Measurements from ENCODE around the gene LORICRIN. TPM values are rescaled to one million over a fixed set of nuclear protein-coding genes. Genes with fewer than 3 reads are reported as not detected.

LORICRIN gene
- total and polyA plus RNA-seq, 9 donors: 0.07 to 0.25 TPM; not detected in 7

GRCh38 chr1:153293851-153294250 is 34.4 kb downstream of the LORICRIN start:
- WGBS, 3 donors: 74 to 82% (median 82%) methylated on average over 9 of the region's 9 CpGs
- no peak overlapping the region for H3K27ac ChIP-seq

GRCh38 chr1:153302308-153302707 is 42.8 kb downstream of the LORICRIN start:
- TF ChIP-seq EP300 (IDR thresholded peaks at IDR 0.05): no peak
- TF ChIP-seq CTCF (IDR thresholded peaks at IDR 0.05): no peak
- no peak for TF ChIP-seq POLR2A (IDR thresholded peaks at IDR 0.05)
- H3K36me3 ChIP-seq: no peaks in the 10 kb centered on the region
- no peak for DNase-seq
- WGBS, 3 donors: 65 to 80% (median 68%) methylated on average over 5 of the region's 5 CpGs
- H3K27me3 ChIP-seq: no peaks in the 10 kb centered on the region
- H3K4me1 ChIP-seq (ENCODE audit: insufficient read depth): no peaks in the 10 kb centered on the region
- no peak overlapping the region for H3K4me3 ChIP-seq
- intact Hi-C loops (cut with DNase I): no loop called here
- H3K9me3 ChIP-seq: no peaks in the 10 kb centered on the region
- no peak overlapping the region for H3K27ac ChIP-seq

More at GRCh38 chr1:153293851-153294250, 34.4 kb downstream of the LORICRIN start:
- H3K9me3 ChIP-seq: no peaks in the 10 kb centered on the region
- H3K27me3 ChIP-seq: no peaks in the 10 kb centered on the region
- H3K4me3 ChIP-seq: no peak overlapping the region
- no peaks in the 10 kb centered on the region for H3K4me1 ChIP-seq (ENCODE audit: insufficient read depth)
- H3K36me3 ChIP-seq: no peaks in the 10 kb centered on the region
- no peak for TF ChIP-seq POLR2A (IDR thresholded peaks at IDR 0.05)
- TF ChIP-seq EP300 (IDR thresholded peaks at IDR 0.05): no peak
- no peak for TF ChIP-seq CTCF (IDR thresholded peaks at IDR 0.05)
- DNase-seq: no peak
- intact Hi-C loops (cut with DNase I): no loop called here

- no peak for DNase-seq
- no peaks in the 10 kb centered on the region for H3K9me3 ChIP-seq
- intact Hi-C loops (cut with DNase I): no loop called here
- H3K4me1 ChIP-seq (ENCODE audit: insufficient read depth): no peaks in the 10 kb centered on the region
- H3K4me3 ChIP-seq: no peak overlapping the region
- no peak overlapping the region for H3K27ac ChIP-seq
- TF ChIP-seq CTCF (IDR thresholded peaks at IDR 0.05) (no peak), POLR2A (IDR thresholded peaks at IDR 0.05) (no peak), EP300 (IDR thresholded peaks at IDR 0.05) (no peak)
- WGBS, 3 donors: 77 to 85% (median 80%) methylated on average over 6 of the region's 6 CpGs
- H3K36me3 ChIP-seq: no peaks in the 10 kb centered on the region
- H3K27me3 ChIP-seq: no peaks in the 10 kb centered on the region
These were observed 46.2 kb downstream of the LORICRIN start for GRCh38 chr1:153305682-153306081.

GRCh38 chr1:153306303-153307220 is 47.1 kb downstream of the LORICRIN start:
- 87 to 90% (median 89%) methylated on average over 22 of the region's 22 CpGs for WGBS, 3 donors
- Histone ChIP-seq H3K27me3 (no peaks in the 10 kb centered on the region), H3K4me3 (no peak overlapping the region), H3K9me3 (no peaks in the 10 kb centered on the region), H3K4me1 (ENCODE audit: insufficient read depth) (no peaks in the 10 kb centered on the region), H3K36me3 (no peaks in the 10 kb centered on the region), H3K27ac (no peak overlapping the region)
- DNase-seq: no peak
- no peak for TF ChIP-seq CTCF (IDR thresholded peaks at IDR 0.05)
- TF ChIP-seq POLR2A (IDR thresholded peaks at IDR 0.05): no peak
- TF ChIP-seq EP300 (IDR thresholded peaks at IDR 0.05): no peak
- intact Hi-C loops (cut with DNase I): no loop called here

Measured in ovary (tissue), 9 donors.